Mammary epithelial cell (primary cell): Measurements from ENCODE around the gene LRRC18.

Experiments used
- EZH2 ChIP-seq: IDR thresholded peaks from 2 replicates; pipeline ENCODE4 v1.6.1; 2012; ENCODE audit warnings: low read length, inconsistent platforms, borderline replicate concordance
- TF ChIP-seq, protein P1 (sequence below), 2 donors: IDR thresholded peaks in 1 of 2; conservative IDR thresholded peaks in 1 of 2; 2 replicates each; pipeline ENCODE4 v1.5.1; 2011 to 2012; ENCODE audit warnings: inconsistent platforms in 2 of 2, low read length in 2 of 2, mild to moderate bottlenecking in 2 of 2, control low read depth in 1 of 2, low read depth in 1 of 2; ENCODE audit not compliant: insufficient read depth in 1 of 2; ENCODE audit errors: extremely low read depth in 1 of 2

DNA sequence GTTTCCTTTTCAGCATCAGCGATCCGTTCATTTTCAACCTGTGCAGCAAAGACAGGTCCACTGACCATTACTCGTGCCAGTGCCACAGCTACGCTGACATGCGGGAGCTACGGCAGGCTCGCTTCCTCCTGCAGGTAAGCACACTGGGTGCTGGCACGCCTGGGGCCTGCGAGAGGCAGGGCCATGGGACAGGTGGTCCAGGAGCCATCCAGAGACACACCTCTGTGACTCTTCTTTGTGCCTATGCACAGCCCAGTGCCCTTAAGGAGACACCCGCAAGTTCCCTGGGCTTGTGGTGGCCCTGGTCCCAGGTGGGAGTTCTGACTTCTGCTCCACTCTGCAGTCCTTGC lies 42.2 kb downstream of the LRRC18 start:
- TF ChIP-seq, protein P1, sequence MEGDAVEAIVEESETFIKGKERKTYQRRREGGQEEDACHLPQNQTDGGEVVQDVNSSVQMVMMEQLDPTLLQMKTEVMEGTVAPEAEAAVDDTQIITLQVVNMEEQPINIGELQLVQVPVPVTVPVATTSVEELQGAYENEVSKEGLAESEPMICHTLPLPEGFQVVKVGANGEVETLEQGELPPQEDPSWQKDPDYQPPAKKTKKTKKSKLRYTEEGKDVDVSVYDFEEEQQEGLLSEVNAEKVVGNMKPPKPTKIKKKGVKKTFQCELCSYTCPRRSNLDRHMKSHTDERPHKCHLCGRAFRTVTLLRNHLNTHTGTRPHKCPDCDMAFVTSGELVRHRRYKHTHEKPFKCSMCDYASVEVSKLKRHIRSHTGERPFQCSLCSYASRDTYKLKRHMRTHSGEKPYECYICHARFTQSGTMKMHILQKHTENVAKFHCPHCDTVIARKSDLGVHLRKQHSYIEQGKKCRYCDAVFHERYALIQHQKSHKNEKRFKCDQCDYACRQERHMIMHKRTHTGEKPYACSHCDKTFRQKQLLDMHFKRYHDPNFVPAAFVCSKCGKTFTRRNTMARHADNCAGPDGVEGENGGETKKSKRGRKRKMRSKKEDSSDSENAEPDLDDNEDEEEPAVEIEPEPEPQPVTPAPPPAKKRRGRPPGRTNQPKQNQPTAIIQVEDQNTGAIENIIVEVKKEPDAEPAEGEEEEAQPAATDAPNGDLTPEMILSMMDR (conservative IDR thresholded peaks at IDR 0.05 in 1 of 2, IDR thresholded peaks at IDR 0.05 in 1 of 2; ENCODE audit: extremely low read depth in 1 of 2, insufficient read depth in 1 of 2, low read depth in 1 of 2, low read length in 2 of 2) = no peak
- TF ChIP-seq EZH2 = no peak
